WTC11 (cell line): Measurements from ENCODE around the gene SYT7. TPM values are rescaled to one million over a fixed set of nuclear protein-coding genes. Genes with fewer than 3 reads are reported as not detected.

ENCODE experiments used
- ATAC-seq: fragments of 200-7000 bp; cut with Tn5 transposase; 2 replicates; pipeline ENCODE4 v1.10.0; 2021; ENCODE audit warnings: mild to moderate bottlenecking, moderate library complexity
- CTCF ChIA-PET: fragments of 300-600 bp; sonication (Branson Sonifier 250); formaldehyde crosslinking; loops from one replicate; lab custom pipeline; 2021; ENCODE audit warnings: antibody characterized with exemption; lab: Charles Lee
- POLR2A ChIA-PET: fragments of 350-600 bp; sonication (Branson Sonifier 250); formaldehyde crosslinking; loops from one replicate; lab custom pipeline; 2021; ENCODE audit warnings: antibody characterized with exemption; lab: Charles Lee
- DNase-seq: peaks from one replicate; pipeline ENCODE4 v3.0.0; 2021; ENCODE audit warnings: low spot score
- H3K27ac Mint-ChIP-seq: 2 replicates; pipeline ENCODE4 v1.8.0; 2021; ENCODE audit warnings: mixed read lengths
- H3K27me3 Mint-ChIP-seq: 2 replicates; pipeline ENCODE4 v1.8.0; 2021; ENCODE audit warnings: low read depth, mild to moderate bottlenecking, moderate library complexity, mixed read lengths
- H3K36me3 Mint-ChIP-seq: 2 replicates; pipeline ENCODE4 v1.8.0; 2021; ENCODE audit warnings: mixed read lengths
- H3K4me1 Mint-ChIP-seq: 2 replicates; pipeline ENCODE4 v1.8.0; 2022; ENCODE audit warnings: mixed read lengths
- H3K4me3 Mint-ChIP-seq: 2 replicates; pipeline ENCODE4 v1.8.0; 2021; ENCODE audit warnings: mild to moderate bottlenecking, moderate library complexity, mixed read lengths
- H3K9me3 Mint-ChIP-seq: 2 replicates; pipeline ENCODE4 v1.8.0; 2021; ENCODE audit warnings: mixed read lengths
- ATF1 ChIP-seq: sonication (generic); formaldehyde crosslinking; IDR thresholded peaks from 2 replicates; pipeline ENCODE4 v1.8.1; 2023; ENCODE audit warnings: mild to moderate bottlenecking, moderate library complexity, missing genetic modification reagents
- ATF3 ChIP-seq: sonication (generic); formaldehyde crosslinking; conservative IDR thresholded peaks from 2 replicates; pipeline ENCODE4 v1.8.1; 2022; ENCODE audit warnings: mild to moderate bottlenecking, missing genetic modification reagents
- ELF4 ChIP-seq: sonication (generic); formaldehyde crosslinking; IDR thresholded peaks from 2 replicates; pipeline ENCODE4 v1.8.1; 2022; ENCODE audit warnings: low read depth, mild to moderate bottlenecking, moderate library complexity, missing genetic modification reagents
- MAX ChIP-seq: sonication (generic); formaldehyde crosslinking; IDR thresholded peaks from 2 replicates; pipeline ENCODE4 v1.8.0; 2022; ENCODE audit warnings: mild to moderate bottlenecking, missing genetic modification reagents
- MYBL2 ChIP-seq: sonication (generic); formaldehyde crosslinking; IDR thresholded peaks from 2 replicates; pipeline ENCODE4 v1.8.1; 2023; ENCODE audit warnings: mild to moderate bottlenecking, moderate library complexity, missing genetic modification reagents
- NR1H2 ChIP-seq: sonication (generic); formaldehyde crosslinking; IDR thresholded peaks from 2 replicates; pipeline ENCODE4 v1.9.0; 2021; ENCODE audit warnings: mild to moderate bottlenecking, moderate library complexity, missing genetic modification reagents
- OVOL2 ChIP-seq: fragments of 250-450 bp; sonication (Bioruptor Pico); IDR thresholded peaks from 2 replicates; pipeline ENCODE4 v1.9.0; 2021; ENCODE audit warnings: mild to moderate bottlenecking, borderline replicate concordance
- RELA ChIP-seq: sonication (generic); formaldehyde crosslinking; IDR thresholded peaks from 2 replicates; pipeline ENCODE4 v1.8.1; 2022; ENCODE audit warnings: missing genetic modification reagents, mild to moderate bottlenecking, borderline replicate concordance
- SP1 ChIP-seq: sonication (generic); formaldehyde crosslinking; conservative IDR thresholded peaks from 2 replicates; pipeline ENCODE4 v1.8.1; 2022; ENCODE audit warnings: missing genetic modification reagents
- TEAD1 ChIP-seq: sonication (generic); formaldehyde crosslinking; IDR thresholded peaks from 2 replicates; pipeline ENCODE4 v1.8.0; 2022; ENCODE audit warnings: mild to moderate bottlenecking, missing genetic modification reagents
- TEAD4 ChIP-seq: sonication (generic); formaldehyde crosslinking; IDR thresholded peaks from 2 replicates; pipeline ENCODE4 v1.8.0; 2022; ENCODE audit warnings: mild to moderate bottlenecking, missing genetic modification reagents
- TP53 ChIP-seq: sonication (generic); formaldehyde crosslinking; IDR thresholded peaks from 2 replicates; pipeline ENCODE4 v1.8.1; 2023; ENCODE audit warnings: mild to moderate bottlenecking, missing genetic modification reagents
- ZNF121 ChIP-seq: sonication (generic); formaldehyde crosslinking; IDR thresholded peaks from 2 replicates; pipeline ENCODE4 v1.8.0; 2023; ENCODE audit warnings: missing genetic modification reagents
- ZNF138 ChIP-seq: sonication (generic); formaldehyde crosslinking; conservative IDR thresholded peaks from 2 replicates; pipeline ENCODE4 v1.8.1; 2022; ENCODE audit warnings: mild to moderate bottlenecking, moderate library complexity, missing genetic modification reagents
- ZNF219 ChIP-seq: sonication (generic); formaldehyde crosslinking; IDR thresholded peaks from 2 replicates; pipeline ENCODE4 v1.8.0; 2023; ENCODE audit warnings: missing genetic modification reagents, mild to moderate bottlenecking, borderline replicate concordance
- ZNF263 ChIP-seq: sonication (generic); formaldehyde crosslinking; IDR thresholded peaks from 2 replicates; pipeline ENCODE4 v1.8.1; 2022; ENCODE audit warnings: low read depth, mild to moderate bottlenecking, moderate library complexity, missing genetic modification reagents
- total RNA-seq: library from RNA; stranded (reverse); gene quantifications from 3 replicates; pipeline ENCODE4 v1.2.3, GENCODE V29; 2021
- TF ChIP-seq, protein P1 (sequence below): sonication (generic); formaldehyde crosslinking; IDR thresholded peaks from 2 replicates; pipeline ENCODE4 v1.8.1; 2022; ENCODE audit warnings: mild to moderate bottlenecking, moderate library complexity, missing genetic modification reagents
- TF ChIP-seq, protein P2 (sequence below): sonication (generic); formaldehyde crosslinking; IDR thresholded peaks from 2 replicates; pipeline ENCODE4 v1.8.1; 2023; ENCODE audit warnings: mild to moderate bottlenecking, missing genetic modification reagents
- TF ChIP-seq, protein P3 (sequence below): sonication (generic); formaldehyde crosslinking; IDR thresholded peaks from 2 replicates; pipeline ENCODE4 v1.8.1; 2022; ENCODE audit warnings: low read depth, mild to moderate bottlenecking, moderate library complexity, missing genetic modification reagents, borderline replicate concordance
- TF ChIP-seq, protein P4 (sequence below): sonication (generic); formaldehyde crosslinking; IDR thresholded peaks from 2 replicates; pipeline ENCODE4 v1.8.1; 2022; ENCODE audit warnings: missing genetic modification reagents, borderline replicate concordance
- TF ChIP-seq, protein P5 (sequence below): fragments of 250-450 bp; sonication (Bioruptor Pico); IDR thresholded peaks from 2 replicates; pipeline ENCODE4 v1.9.0; 2021; ENCODE audit warnings: mild to moderate bottlenecking, borderline replicate concordance

The SYT7 gene
- total RNA-seq, 1 experiment from 2014 or later, result 12.5 TPM

GRCh38 chr11:61587541-61587941 is 6.7 kb upstream of the SYT7 start:
- H3K27ac Mint-ChIP-seq, result no peak overlapping the region
- peak; percentile 48 for ATAC-seq
- H3K27me3 Mint-ChIP-seq, result peaks cover 61% of the 10 kb centered on the region
- no peaks in the 10 kb centered on the region for H3K9me3 Mint-ChIP-seq
- CTCF ChIA-PET, result interaction anchor here (0.6 to 4.9 kb wide), 40 partner anchors 10 to 311 kb away, joined by 3 to 86 read pairs (median 6); partner anchors contain the start of gene LRRC10B
- TF ChIP-seq, protein P1, sequence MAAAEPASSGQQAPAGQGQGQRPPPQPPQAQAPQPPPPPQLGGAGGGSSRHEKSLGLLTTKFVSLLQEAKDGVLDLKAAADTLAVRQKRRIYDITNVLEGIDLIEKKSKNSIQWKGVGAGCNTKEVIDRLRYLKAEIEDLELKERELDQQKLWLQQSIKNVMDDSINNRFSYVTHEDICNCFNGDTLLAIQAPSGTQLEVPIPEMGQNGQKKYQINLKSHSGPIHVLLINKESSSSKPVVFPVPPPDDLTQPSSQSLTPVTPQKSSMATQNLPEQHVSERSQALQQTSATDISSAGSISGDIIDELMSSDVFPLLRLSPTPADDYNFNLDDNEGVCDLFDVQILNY (CRISPR knock-in tag), result 0 out of 2 replicates have a peak, but pooled peaks have one; percentile 43
- TF ChIP-seq ZNF121 (CRISPR knock-in tag), result no peak
- TF ChIP-seq, protein P2, sequence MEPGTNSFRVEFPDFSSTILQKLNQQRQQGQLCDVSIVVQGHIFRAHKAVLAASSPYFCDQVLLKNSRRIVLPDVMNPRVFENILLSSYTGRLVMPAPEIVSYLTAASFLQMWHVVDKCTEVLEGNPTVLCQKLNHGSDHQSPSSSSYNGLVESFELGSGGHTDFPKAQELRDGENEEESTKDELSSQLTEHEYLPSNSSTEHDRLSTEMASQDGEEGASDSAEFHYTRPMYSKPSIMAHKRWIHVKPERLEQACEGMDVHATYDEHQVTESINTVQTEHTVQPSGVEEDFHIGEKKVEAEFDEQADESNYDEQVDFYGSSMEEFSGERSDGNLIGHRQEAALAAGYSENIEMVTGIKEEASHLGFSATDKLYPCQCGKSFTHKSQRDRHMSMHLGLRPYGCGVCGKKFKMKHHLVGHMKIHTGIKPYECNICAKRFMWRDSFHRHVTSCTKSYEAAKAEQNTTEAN, result 0 out of 2 replicates have a peak, but pooled peaks have one; percentile 13
- TF ChIP-seq MYBL2 (CRISPR knock-in tag), result peak; percentile 57; the same call in 1 of the 2 replicates
- no peak for TF ChIP-seq RELA (CRISPR knock-in tag)
- peak; percentile 81; the same call in 1 of the 2 replicates for TF ChIP-seq TEAD1 (CRISPR knock-in tag)
- TF ChIP-seq OVOL2 (CRISPR knock-in tag), result no peak
- peak; percentile 27 for TF ChIP-seq SP1
- peak; percentile 61; the same call in 1 of the 2 replicates for TF ChIP-seq ZNF219
- 0 out of 2 replicates have a peak, but pooled peaks have one; percentile 26 for TF ChIP-seq ZNF138 (CRISPR knock-in tag)
- TF ChIP-seq TEAD4 (CRISPR knock-in tag), result peak; percentile 88
- peak; percentile 39 for TF ChIP-seq MAX (CRISPR knock-in tag)
- peaks cover 35% of the 10 kb centered on the region for H3K4me1 Mint-ChIP-seq
- H3K4me3 Mint-ChIP-seq, result peak overlapping the region; percentile 74
- peak; percentile 78 for DNase-seq
- POLR2A ChIA-PET, result interaction anchor here (1.0 to 1.4 kb wide), 2 partner anchors 12 to 57 kb away, joined by 3 read pairs; no protein-coding TSS in a partner anchor
- H3K36me3 Mint-ChIP-seq, result no peaks in the 10 kb centered on the region

- peak; percentile 3 for ATAC-seq
- no peak for TF ChIP-seq ELF4 (CRISPR knock-in tag)
- TF ChIP-seq RELA (CRISPR knock-in tag), result no peak
- TF ChIP-seq, protein P3, sequence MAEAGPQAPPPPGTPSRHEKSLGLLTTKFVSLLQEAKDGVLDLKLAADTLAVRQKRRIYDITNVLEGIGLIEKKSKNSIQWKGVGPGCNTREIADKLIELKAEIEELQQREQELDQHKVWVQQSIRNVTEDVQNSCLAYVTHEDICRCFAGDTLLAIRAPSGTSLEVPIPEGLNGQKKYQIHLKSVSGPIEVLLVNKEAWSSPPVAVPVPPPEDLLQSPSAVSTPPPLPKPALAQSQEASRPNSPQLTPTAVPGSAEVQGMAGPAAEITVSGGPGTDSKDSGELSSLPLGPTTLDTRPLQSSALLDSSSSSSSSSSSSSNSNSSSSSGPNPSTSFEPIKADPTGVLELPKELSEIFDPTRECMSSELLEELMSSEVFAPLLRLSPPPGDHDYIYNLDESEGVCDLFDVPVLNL (CRISPR knock-in tag), result no peak
- TF ChIP-seq ATF1 (CRISPR knock-in tag), result no peak
- no peak for TF ChIP-seq TP53
- no peak for TF ChIP-seq ATF3
- TF ChIP-seq, protein P4, sequence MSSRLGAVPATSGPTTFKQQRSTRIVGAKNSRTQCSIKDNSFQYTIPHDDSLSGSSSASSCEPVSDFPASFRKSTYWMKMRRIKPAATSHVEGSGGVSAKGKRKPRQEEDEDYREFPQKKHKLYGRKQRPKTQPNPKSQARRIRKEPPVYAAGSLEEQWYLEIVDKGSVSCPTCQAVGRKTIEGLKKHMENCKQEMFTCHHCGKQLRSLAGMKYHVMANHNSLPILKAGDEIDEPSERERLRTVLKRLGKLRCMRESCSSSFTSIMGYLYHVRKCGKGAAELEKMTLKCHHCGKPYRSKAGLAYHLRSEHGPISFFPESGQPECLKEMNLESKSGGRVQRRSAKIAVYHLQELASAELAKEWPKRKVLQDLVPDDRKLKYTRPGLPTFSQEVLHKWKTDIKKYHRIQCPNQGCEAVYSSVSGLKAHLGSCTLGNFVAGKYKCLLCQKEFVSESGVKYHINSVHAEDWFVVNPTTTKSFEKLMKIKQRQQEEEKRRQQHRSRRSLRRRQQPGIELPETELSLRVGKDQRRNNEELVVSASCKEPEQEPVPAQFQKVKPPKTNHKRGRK (CRISPR knock-in tag), result no peak
- TF ChIP-seq TEAD4 (CRISPR knock-in tag), result no peak
- TF ChIP-seq NR1H2 (CRISPR knock-in tag), result no peak
- no peak for TF ChIP-seq MAX (CRISPR knock-in tag)
- TF ChIP-seq, protein P1 (CRISPR knock-in tag), result no peak
- TF ChIP-seq, protein P5, sequence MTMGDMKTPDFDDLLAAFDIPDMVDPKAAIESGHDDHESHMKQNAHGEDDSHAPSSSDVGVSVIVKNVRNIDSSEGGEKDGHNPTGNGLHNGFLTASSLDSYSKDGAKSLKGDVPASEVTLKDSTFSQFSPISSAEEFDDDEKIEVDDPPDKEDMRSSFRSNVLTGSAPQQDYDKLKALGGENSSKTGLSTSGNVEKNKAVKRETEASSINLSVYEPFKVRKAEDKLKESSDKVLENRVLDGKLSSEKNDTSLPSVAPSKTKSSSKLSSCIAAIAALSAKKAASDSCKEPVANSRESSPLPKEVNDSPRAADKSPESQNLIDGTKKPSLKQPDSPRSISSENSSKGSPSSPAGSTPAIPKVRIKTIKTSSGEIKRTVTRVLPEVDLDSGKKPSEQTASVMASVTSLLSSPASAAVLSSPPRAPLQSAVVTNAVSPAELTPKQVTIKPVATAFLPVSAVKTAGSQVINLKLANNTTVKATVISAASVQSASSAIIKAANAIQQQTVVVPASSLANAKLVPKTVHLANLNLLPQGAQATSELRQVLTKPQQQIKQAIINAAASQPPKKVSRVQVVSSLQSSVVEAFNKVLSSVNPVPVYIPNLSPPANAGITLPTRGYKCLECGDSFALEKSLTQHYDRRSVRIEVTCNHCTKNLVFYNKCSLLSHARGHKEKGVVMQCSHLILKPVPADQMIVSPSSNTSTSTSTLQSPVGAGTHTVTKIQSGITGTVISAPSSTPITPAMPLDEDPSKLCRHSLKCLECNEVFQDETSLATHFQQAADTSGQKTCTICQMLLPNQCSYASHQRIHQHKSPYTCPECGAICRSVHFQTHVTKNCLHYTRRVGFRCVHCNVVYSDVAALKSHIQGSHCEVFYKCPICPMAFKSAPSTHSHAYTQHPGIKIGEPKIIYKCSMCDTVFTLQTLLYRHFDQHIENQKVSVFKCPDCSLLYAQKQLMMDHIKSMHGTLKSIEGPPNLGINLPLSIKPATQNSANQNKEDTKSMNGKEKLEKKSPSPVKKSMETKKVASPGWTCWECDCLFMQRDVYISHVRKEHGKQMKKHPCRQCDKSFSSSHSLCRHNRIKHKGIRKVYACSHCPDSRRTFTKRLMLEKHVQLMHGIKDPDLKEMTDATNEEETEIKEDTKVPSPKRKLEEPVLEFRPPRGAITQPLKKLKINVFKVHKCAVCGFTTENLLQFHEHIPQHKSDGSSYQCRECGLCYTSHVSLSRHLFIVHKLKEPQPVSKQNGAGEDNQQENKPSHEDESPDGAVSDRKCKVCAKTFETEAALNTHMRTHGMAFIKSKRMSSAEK (CRISPR knock-in tag), result no peak
- TF ChIP-seq OVOL2 (CRISPR knock-in tag), result no peak
- TF ChIP-seq ZNF263 (CRISPR knock-in tag), result no peak
These were observed 6.0 kb upstream of the SYT7 start for GRCh38 chr11:61586792-61587430.

More at GRCh38 chr11:61586792-61587430, 6.0 kb upstream of the SYT7 start:
- Mint-ChIP-seq H3K36me3 (no peaks in the 10 kb centered on the region), H3K4me3 (peak overlapping the region; percentile 74), H3K9me3 (no peaks in the 10 kb centered on the region), H3K27ac (no peak overlapping the region), H3K4me1 (peaks cover 42% of the 10 kb centered on the region), H3K27me3 (peaks cover 63% of the 10 kb centered on the region)
- CTCF ChIA-PET, result interaction anchor here (0.6 to 4.9 kb wide), 26 partner anchors 9 to 312 kb away, joined by 3 to 86 read pairs (median 6); partner anchors contain the start of gene LRRC10B
- no peak for DNase-seq
- POLR2A ChIA-PET, result interaction anchor here (0.6 to 1.4 kb wide), 3 partner anchors 12 to 879 kb away, joined by 3 read pairs; no protein-coding TSS in a partner anchor
